Spleen (tissue), 11 donors: ENCODE results near the gene FGA. TPM values are rescaled to one million over a fixed set of nuclear protein-coding genes. Genes with fewer than 3 reads are reported as not detected.

Source experiments
- DNase-seq: peaks from one replicate; pipeline ENCODE4 v3.0.0-alpha.2; 2020
- H3K27ac ChIP-seq, 8 donors: fragments of 200-600 bp; sonication (generic) in 7 of 8; 1 replicate in 4 of 8; 2 replicates in 4 of 8; pipeline versions ENCODE4 v1.5.0 to v1.8.0; 2016 to 2021; ENCODE audit warnings: inconsistent platforms in 4 of 8, mild to moderate bottlenecking in 4 of 8, moderate library complexity in 1 of 8
- H3K27me3 ChIP-seq, 7 donors: fragments of 200-600 bp; sonication (generic) in 6 of 7; replicated peaks in 1 of 7; 1 replicate in 4 of 7; 2 replicates in 3 of 7; pipeline versions ENCODE4 v1.5.0 to v1.8.0; 2016 to 2021; ENCODE audit warnings: inconsistent platforms in 3 of 7, mild to moderate bottlenecking in 1 of 7
- H3K36me3 ChIP-seq, 6 donors: fragments of 200-600 bp; sonication (generic) in 5 of 6; 1 replicate in 4 of 6; 2 replicates in 2 of 6; pipeline versions ENCODE4 v1.5.0 to v1.8.0; 2016 to 2021; ENCODE audit warnings: inconsistent platforms in 2 of 6
- H3K4me1 ChIP-seq, 6 donors: fragments of 200-600 bp; sonication (generic) in 5 of 6; 1 replicate in 3 of 6; 2 replicates in 3 of 6; pipeline versions ENCODE4 v1.5.0 to v1.8.0; 2016 to 2021; ENCODE audit warnings: inconsistent platforms in 3 of 6
- H3K4me3 ChIP-seq, 8 donors: fragments of 200-600 bp; sonication (generic) in 7 of 8; 1 replicate in 4 of 8; 2 replicates in 4 of 8; pipeline versions ENCODE4 v1.5.0 to v1.8.0; 2016 to 2021; ENCODE audit warnings: inconsistent platforms in 4 of 8, mild to moderate bottlenecking in 4 of 8, moderate library complexity in 2 of 8
- H3K9me3 ChIP-seq, 8 donors: fragments of 200-600 bp; sonication (generic) in 7 of 8; 1 replicate in 4 of 8; 2 replicates in 4 of 8; pipeline versions ENCODE4 v1.5.0 to v1.8.0; 2016 to 2021; ENCODE audit warnings: inconsistent platforms in 4 of 8
- POLR2A ChIP-seq, 3 donors: fragments of 450-650 bp; IDR thresholded peaks; one replicate each; pipeline ENCODE4 v1.5.1; 2017; ENCODE audit warnings: antibody characterized with exemption in 3 of 3, mild to moderate bottlenecking in 1 of 3
- POLR2AphosphoS5 ChIP-seq, 3 donors: sonication (generic); formaldehyde crosslinking; IDR thresholded peaks; one replicate each; pipeline ENCODE4 v1.5.1; 2017; ENCODE audit warnings: antibody characterized with exemption in 3 of 3
- WGBS, 5 donors: extraction: QIAGEN DNeasy Blood & Tissue Kit in 3 of 5; methylation state at CpG; one replicate each; pipeline versions ENCODE4 v1.1.5 to v1.1.7; 2013 to 2018; 5-methylcytosine and 5-hydroxymethylcytosine counted together
- intact Hi-C: fragments of 100-400 bp; cut with DNase I; formaldehyde crosslinking; loops from one replicate; pipeline ENCODE4 v1.15.0; 2023; ENCODE audit warnings: low total_unique reads
- polyA plus RNA-seq, 3 donors: library from polyadenylated mRNA; stranded (reverse); fragments of 200-250 nt; gene quantifications; one replicate each; pipeline ENCODE4 v1.2.1, GENCODE V29; 2013
- total RNA-seq, 7 donors: library from RNA; depleted of rRNA in 3 of 7; stranded (reverse); fragments of >200 nt in 3 of 7; fragmentation: NEBNext Ultra II Directional in 4 of 7; extraction: Animal tissue kit (Norgen Biotek cat#: 25700) in 4 of 7; gene quantifications; one replicate each; pipeline versions ENCODE4 v1.1.0 to v1.2.1, GENCODE V29; 2016 to 2021
- TF ChIP-seq, protein P1 (sequence below), 11 experiments: fragments of 200-600 bp in 7 of 11; fragments of 450-650 bp in 4 of 11; sonication (generic) in 4 of 11; IDR thresholded peaks in 8 of 11; conservative IDR thresholded peaks in 3 of 11; 1 replicate in 7 of 11; 2 replicates in 4 of 11; pipeline versions ENCODE4 v1.4.0 to v1.8.0; 2016 to 2021; ENCODE audit warnings: antibody characterized with exemption in 11 of 11, inconsistent platforms in 4 of 11, mild to moderate bottlenecking in 1 of 11
- donor health status: healthy with polysubstance abuse.
- donor health status: DM: no; HTN: no; CAD: no; lungs with moderate emphysema.
- donor health status: DM: no; HTN: no; CAD: no.
- donor health status: Bipolar disorder and iron deficiency.
- donor health status: healthy.
- donor health status: DM: no; HTN: no; CAD: no.
- donor health status: DM: yes; HTN: yes; CAD: no.

Gene FGA
- total and polyA plus RNA-seq, 10 donors = 0.06 to 2.8 (median 0.11) TPM; not detected in 7

GRCh38 chr4:154582723-154583122, 7.8 kb downstream of the FGA start:
- Histone ChIP-seq H3K36me3 (no peaks in the 10 kb centered on the region), H3K4me1 (no peaks in the 10 kb centered on the region), H3K9me3 (no peaks in the 10 kb centered on the region), H3K27me3 (peaks cover 0 to 15% (median 0%) of the 10 kb centered on the region in 7 donors), H3K27ac (no peak overlapping the region), H3K4me3 (no peak overlapping the region)
- WGBS, 5 donors = 44 to 93% (median 67%) methylated on average over 2 of the region's 2 CpGs
- no peak for TF ChIP-seq POLR2AphosphoS5 (IDR thresholded peaks at IDR 0.05)
- intact Hi-C loops = no loop called here
- DNase-seq = no peak

GRCh38 chr4:154579927-154580326, 10.6 kb downstream of the FGA start:
- H3K27ac ChIP-seq = no peak overlapping the region
- intact Hi-C loops = no loop called here

GRCh38 chr4:154578919-154579318, 11.6 kb downstream of the FGA start:
- no peak for DNase-seq
- Histone ChIP-seq H3K36me3 (no peaks in the 10 kb centered on the region), H3K4me3 (no peak overlapping the region), H3K27ac (no peak overlapping the region), H3K4me1 (no peaks in the 10 kb centered on the region), H3K27me3 (peaks cover 0 to 26% (median 0%) of the 10 kb centered on the region in 7 donors), H3K9me3 (no peaks in the 10 kb centered on the region)
- WGBS, 5 donors = 38 to 61% (median 48%) methylated on average over 1 of the region's 1 CpG
- intact Hi-C loops = no loop called here
- TF ChIP-seq POLR2AphosphoS5 (IDR thresholded peaks at IDR 0.05) = no peak
- TF ChIP-seq, protein P1, sequence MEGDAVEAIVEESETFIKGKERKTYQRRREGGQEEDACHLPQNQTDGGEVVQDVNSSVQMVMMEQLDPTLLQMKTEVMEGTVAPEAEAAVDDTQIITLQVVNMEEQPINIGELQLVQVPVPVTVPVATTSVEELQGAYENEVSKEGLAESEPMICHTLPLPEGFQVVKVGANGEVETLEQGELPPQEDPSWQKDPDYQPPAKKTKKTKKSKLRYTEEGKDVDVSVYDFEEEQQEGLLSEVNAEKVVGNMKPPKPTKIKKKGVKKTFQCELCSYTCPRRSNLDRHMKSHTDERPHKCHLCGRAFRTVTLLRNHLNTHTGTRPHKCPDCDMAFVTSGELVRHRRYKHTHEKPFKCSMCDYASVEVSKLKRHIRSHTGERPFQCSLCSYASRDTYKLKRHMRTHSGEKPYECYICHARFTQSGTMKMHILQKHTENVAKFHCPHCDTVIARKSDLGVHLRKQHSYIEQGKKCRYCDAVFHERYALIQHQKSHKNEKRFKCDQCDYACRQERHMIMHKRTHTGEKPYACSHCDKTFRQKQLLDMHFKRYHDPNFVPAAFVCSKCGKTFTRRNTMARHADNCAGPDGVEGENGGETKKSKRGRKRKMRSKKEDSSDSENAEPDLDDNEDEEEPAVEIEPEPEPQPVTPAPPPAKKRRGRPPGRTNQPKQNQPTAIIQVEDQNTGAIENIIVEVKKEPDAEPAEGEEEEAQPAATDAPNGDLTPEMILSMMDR (IDR thresholded peaks at IDR 0.05 in 8 of 11, conservative IDR thresholded peaks at IDR 0.05 in 3 of 11) = no peak

More at GRCh38 chr4:154579927-154580326, 10.6 kb downstream of the FGA start:
- H3K36me3 ChIP-seq = no peaks in the 10 kb centered on the region
- no peaks in the 10 kb centered on the region for H3K9me3 ChIP-seq
- TF ChIP-seq POLR2AphosphoS5 (IDR thresholded peaks at IDR 0.05) (no peak), POLR2A (IDR thresholded peaks at IDR 0.05) (no peak)
- TF ChIP-seq, protein P1 (IDR thresholded peaks at IDR 0.05 in 8 of 11, conservative IDR thresholded peaks at IDR 0.05 in 3 of 11) = no peak
- no peaks in the 10 kb centered on the region for H3K4me1 ChIP-seq
- no peak overlapping the region for H3K4me3 ChIP-seq
- DNase-seq = no peak
- peaks cover 0 to 26% (median 0%) of the 10 kb centered on the region in 7 donors for H3K27me3 ChIP-seq

DNA sequence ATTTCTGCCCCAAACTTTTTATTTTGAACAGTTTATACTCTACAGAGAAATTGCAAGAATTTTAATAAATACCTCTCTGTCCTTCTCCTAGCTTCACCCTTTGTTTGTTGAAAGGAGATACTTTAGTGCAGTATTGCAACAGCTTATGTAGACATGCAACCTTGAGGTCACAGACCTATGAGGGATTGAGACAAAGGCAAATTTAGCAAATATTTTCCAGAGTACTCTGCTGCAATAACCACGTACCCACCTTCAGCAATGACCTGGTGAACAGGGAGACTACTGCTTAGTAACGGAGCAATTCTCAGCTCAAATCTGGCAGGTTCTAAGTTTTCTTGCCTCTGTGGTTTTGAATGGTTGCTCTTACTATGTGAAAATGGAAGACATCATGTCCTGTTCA, 13.2 kb downstream of the FGA start:
- Histone ChIP-seq H3K4me3 (no peak overlapping the region), H3K27me3 (peaks cover 0 to 26% (median 0%) of the 10 kb centered on the region in 7 donors), H3K9me3 (no peaks in the 10 kb centered on the region), H3K36me3 (no peaks in the 10 kb centered on the region), H3K27ac (no peak overlapping the region), H3K4me1 (no peaks in the 10 kb centered on the region)
- TF ChIP-seq, protein P1 (IDR thresholded peaks at IDR 0.05 in 8 of 11, conservative IDR thresholded peaks at IDR 0.05 in 3 of 11) = no peak
- no peak for TF ChIP-seq POLR2AphosphoS5 (IDR thresholded peaks at IDR 0.05)
- TF ChIP-seq POLR2A (IDR thresholded peaks at IDR 0.05) = no peak
- 83 to 90% (median 87%) methylated on average over 2 of the region's 2 CpGs for WGBS, 5 donors
- intact Hi-C loops = no loop called here
- DNase-seq = no peak

GRCh38 chr4:154574311-154574710, 16.2 kb downstream of the FGA start:
- TF ChIP-seq POLR2A (IDR thresholded peaks at IDR 0.05) (no peak), POLR2AphosphoS5 (IDR thresholded peaks at IDR 0.05) (no peak)
- TF ChIP-seq, protein P1 (IDR thresholded peaks at IDR 0.05 in 8 of 11, conservative IDR thresholded peaks at IDR 0.05 in 3 of 11) = no peak
- 71 to 85% (median 80%) methylated on average over 3 of the region's 3 CpGs for WGBS, 5 donors
- H3K4me3 ChIP-seq = no peak overlapping the region

More at GRCh38 chr4:154574311-154574710, 16.2 kb downstream of the FGA start:
- Histone ChIP-seq H3K27me3 (peaks cover 0 to 26% (median 0%) of the 10 kb centered on the region in 7 donors), H3K4me1 (no peaks in the 10 kb centered on the region), H3K36me3 (no peaks in the 10 kb centered on the region), H3K27ac (no peak overlapping the region), H3K9me3 (no peaks in the 10 kb centered on the region)
- no peak for DNase-seq
- intact Hi-C loops = no loop called here
